ENCODE measurements around the gene TIPARP. TPM values are rescaled to one million over a fixed set of nuclear protein-coding genes. Genes with fewer than 3 reads are reported as not detected.

Gene TIPARP
- total and polyA plus RNA-seq, 7 donors, result 12.2 to 42.8 (median 25.8) TPM

DNA sequence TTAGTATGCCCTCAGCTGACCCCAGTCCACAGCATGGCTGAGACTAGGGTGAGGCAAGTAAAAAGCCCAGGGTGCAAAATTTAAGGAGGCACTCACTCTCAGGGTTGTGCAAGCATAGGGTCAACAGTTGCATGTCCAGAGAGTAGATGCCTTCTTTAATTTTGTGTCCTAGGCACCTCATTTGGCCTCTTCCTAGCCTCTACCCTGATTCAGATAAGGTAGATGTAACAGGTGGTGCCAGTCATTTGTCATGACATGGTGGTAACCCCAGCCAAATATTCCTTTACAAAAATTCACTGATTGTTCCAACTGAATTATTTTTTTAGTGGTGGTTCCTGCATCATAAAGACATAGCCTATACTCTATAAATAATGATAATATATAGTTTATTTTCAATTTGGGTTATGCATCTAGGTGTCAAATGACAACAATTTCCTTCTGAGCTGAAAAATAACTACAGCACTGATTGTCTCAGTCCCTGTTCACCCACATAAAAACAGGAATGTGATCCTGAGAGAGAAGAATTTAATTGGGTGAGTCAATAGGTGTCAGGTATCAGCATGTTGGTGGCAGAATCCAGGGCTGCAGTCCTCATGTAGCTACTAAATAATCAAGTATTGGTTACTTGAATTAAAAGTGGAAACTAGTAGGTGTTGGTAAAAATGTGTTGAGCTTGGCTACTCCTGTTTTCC, 44.2 kb upstream of the TIPARP start:
- no peak for DNase-seq
- intact Hi-C loops (cut with DNase I), result no loop called here
- Histone ChIP-seq H3K27me3 (no peaks in the 10 kb centered on the region), H3K9me3 (no peaks in the 10 kb centered on the region), H3K27ac (no peak overlapping the region), H3K4me3 (no peak overlapping the region), H3K36me3 (no peaks in the 10 kb centered on the region), H3K4me1 (peaks cover 0 to 15% (median 2%) of the 10 kb centered on the region in 4 donors)
- TF ChIP-seq EP300 (IDR thresholded peaks at IDR 0.05), result no peak
- TF ChIP-seq POLR2AphosphoS5 (IDR thresholded peaks at IDR 0.05), result no peak
- no peak for TF ChIP-seq CTCF (IDR thresholded peaks at IDR 0.05)

GRCh38 chr3:156630773-156631093, 43.7 kb upstream of the TIPARP start:
- WGBS, 2 donors, result 75 to 88% methylated on average over 3 of the region's 3 CpGs
- TF ChIP-seq POLR2A (IDR thresholded peaks at IDR 0.05) (no peak), EP300 (IDR thresholded peaks at IDR 0.05) (no peak), CTCF (IDR thresholded peaks at IDR 0.05) (no peak), POLR2AphosphoS5 (IDR thresholded peaks at IDR 0.05) (no peak)
- intact Hi-C loops (cut with DNase I), result no loop called here
- Histone ChIP-seq H3K36me3 (no peaks in the 10 kb centered on the region), H3K9me3 (no peaks in the 10 kb centered on the region), H3K27me3 (no peaks in the 10 kb centered on the region), H3K4me3 (no peak overlapping the region), H3K4me1 (peaks cover 0 to 15% (median 2%) of the 10 kb centered on the region in 4 donors), H3K27ac (no peak overlapping the region)
- no peak for DNase-seq

DNA sequence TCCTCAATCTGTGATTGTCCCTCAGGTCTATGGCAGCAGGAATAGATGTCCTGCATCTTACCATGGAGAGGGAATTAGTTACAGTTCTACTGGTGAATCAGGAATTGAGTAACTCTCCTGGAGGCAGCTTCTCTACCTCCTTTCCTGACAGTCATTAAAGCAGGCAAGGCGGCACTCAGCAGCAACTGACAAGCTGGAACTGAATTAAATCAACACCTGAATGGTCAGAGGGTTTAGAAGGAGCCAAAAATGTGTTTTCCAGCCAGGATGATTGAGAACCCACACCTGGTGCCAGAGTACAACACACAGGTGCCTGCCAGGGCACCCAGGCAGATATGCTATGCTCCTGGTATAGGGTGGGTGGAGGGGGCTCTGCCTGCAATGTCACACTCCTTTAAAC, 43.1 kb upstream of the TIPARP start:
- Histone ChIP-seq H3K4me1 (peaks cover 0 to 15% (median 2%) of the 10 kb centered on the region in 4 donors), H3K9me3 (no peaks in the 10 kb centered on the region), H3K36me3 (no peaks in the 10 kb centered on the region), H3K27me3 (no peaks in the 10 kb centered on the region), H3K4me3 (no peak overlapping the region), H3K27ac (no peak overlapping the region)
- DNase-seq, result no peak
- TF ChIP-seq CTCF (IDR thresholded peaks at IDR 0.05) (no peak), POLR2A (IDR thresholded peaks at IDR 0.05) (no peak), EP300 (IDR thresholded peaks at IDR 0.05) (no peak), POLR2AphosphoS5 (IDR thresholded peaks at IDR 0.05) (no peak)
- 82 to 92% methylated on average over 1 of the region's 1 CpG for whole genome bisulfite sequencing, 2 donors
- intact Hi-C loops (cut with DNase I), result no loop called here

DNA sequence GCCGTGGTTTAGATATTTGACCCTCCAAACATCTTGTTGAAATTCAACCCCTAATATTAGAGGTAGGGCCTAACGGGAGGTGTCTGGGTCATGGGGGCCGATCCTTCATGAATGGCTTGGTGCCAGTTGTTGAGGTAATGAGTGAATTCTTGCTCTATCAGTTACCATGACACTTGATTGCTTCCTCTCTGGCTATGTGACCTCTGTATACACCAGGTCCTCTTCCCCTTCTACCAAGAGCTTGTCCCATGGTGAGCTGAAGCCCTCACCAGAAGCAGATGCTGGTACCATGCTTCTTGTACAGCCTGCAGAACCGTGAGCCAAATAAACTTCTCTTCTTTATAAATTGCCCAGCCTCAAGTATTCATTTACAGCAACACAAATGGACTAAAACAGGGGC, 41.8 kb upstream of the TIPARP start:
- DNase-seq, result no peak
- intact Hi-C loops (cut with DNase I), result no loop called here
- Histone ChIP-seq H3K36me3 (no peaks in the 10 kb centered on the region), H3K27ac (no peak overlapping the region), H3K9me3 (no peaks in the 10 kb centered on the region), H3K4me1 (peaks cover 0 to 15% (median 2%) of the 10 kb centered on the region in 4 donors), H3K4me3 (no peak overlapping the region), H3K27me3 (no peaks in the 10 kb centered on the region)
- 87 to 92% methylated on average over 4 of the region's 4 CpGs for WGBS, 2 donors
- TF ChIP-seq EP300 (IDR thresholded peaks at IDR 0.05), result no peak
- TF ChIP-seq POLR2A (IDR thresholded peaks at IDR 0.05), result no peak
- TF ChIP-seq POLR2AphosphoS5 (IDR thresholded peaks at IDR 0.05), result no peak
- no peak for TF ChIP-seq CTCF (IDR thresholded peaks at IDR 0.05)

DNA sequence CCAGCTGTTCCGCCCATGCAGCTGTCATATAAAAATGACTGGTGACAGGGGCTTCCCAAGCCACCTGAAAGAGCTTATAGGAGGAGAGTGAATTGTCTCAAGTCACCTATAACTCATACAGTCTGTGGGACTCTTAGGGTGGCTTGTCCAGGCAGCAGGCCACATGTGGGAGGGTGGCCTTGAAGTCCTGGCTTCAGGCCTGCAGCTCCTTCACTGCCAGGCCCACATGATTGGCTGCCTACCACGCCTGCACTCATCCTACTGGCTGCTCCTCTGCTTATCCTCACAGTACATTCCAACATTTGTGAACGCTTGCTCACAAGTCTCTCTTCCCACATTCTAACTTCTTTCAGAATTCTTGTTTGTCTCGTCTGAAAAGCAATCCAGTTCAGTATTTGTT, 41.1 kb upstream of the TIPARP start:
- no peaks in the 10 kb centered on the region for H3K36me3 ChIP-seq
- peaks cover 0 to 15% (median under 1%) of the 10 kb centered on the region in 4 donors for H3K4me1 ChIP-seq
- H3K27ac ChIP-seq, result no peak overlapping the region
- no peak overlapping the region for H3K4me3 ChIP-seq
- DNase-seq, result no peak
- 76 to 88% methylated on average over 4 of the region's 4 CpGs for WGBS, 2 donors
- H3K9me3 ChIP-seq, result no peaks in the 10 kb centered on the region
- TF ChIP-seq POLR2AphosphoS5 (IDR thresholded peaks at IDR 0.05) (peak in 1 of 4 donors; percentile 46), CTCF (IDR thresholded peaks at IDR 0.05) (no peak), POLR2A (IDR thresholded peaks at IDR 0.05) (no peak), EP300 (IDR thresholded peaks at IDR 0.05) (no peak)
- no peaks in the 10 kb centered on the region for H3K27me3 ChIP-seq
- intact Hi-C loops (cut with DNase I), result no loop called here

All from sigmoid colon (tissue), 7 donors.